ENCODE measurements around the gene KCTD10. TPM values are rescaled to one million over a fixed set of nuclear protein-coding genes. Genes with fewer than 3 reads are reported as not detected.

KCTD10 gene
- total and polyA plus RNA-seq, 9 of the 15 experiments (the other 6 are each of a cell fraction or from before 2014, with no cell fraction given) = 1.9 to 37.5 (median 15.7) TPM

DNA sequence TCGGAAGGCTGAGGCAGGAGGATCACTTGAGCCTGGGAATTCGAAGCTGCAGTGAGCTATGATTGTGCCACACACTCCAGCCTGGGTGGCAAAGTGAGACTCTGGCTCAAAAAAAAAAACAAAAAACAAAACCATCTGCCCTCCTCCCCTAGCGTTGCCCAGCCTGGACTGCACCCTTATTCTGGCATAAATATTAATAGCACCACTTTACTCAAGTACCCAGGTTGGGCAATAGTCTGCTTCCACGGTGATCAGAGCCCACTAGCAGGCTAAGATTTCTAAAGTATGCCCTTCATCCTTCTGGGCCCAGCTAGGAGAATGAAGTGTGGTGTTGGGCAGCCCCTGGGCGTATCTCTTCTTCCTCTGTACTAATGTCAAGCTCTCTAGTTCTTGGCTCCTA is 33.3 kb downstream of the KCTD10 start (continued):
- TF ChIP-seq PCBP2 (IDR thresholded peaks at IDR 0.05; ENCODE audit: low read depth, low read length, poor library complexity, severe bottlenecking) = no peak

DNA sequence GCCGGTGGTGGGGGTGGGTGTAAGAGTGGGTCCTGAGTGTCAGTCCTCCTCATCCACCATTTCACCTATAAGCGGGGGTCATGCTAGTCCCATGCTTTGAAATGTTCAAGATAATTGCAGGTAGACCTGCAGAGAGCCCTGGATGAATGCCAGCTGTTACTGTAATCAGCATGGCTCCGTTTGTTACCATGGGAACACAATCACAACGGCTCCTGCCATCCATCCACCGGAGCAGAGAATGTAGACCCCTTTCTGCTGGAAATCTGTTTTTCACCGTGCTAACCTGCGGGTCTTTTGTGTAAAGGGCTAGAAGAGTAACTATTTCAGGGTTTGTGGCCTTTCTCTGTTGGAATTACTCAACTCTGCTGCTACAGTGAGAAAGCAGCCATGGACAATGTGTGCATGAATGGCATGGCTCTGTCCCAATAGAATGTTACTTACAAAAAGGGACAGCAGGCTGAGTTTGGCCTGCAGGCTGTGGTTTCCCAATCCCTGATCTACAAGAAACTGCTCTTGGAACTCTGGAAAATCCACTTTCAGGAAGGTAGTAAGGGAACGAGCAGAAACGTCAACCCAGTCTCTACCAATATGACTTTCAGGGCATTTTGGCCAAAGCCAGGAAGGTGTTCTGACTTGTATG is 36.1 kb downstream of the KCTD10 start:
- no peaks in the 10 kb centered on the region for H4K20me1 ChIP-seq (replicated peaks; ENCODE audit: control insufficient read depth, insufficient read depth, low read length)
- TF ChIP-seq RFX1 (IDR thresholded peaks at IDR 0.05) (peak; percentile 82), STAT5B (CRISPR knock-in tag; IDR thresholded peaks at IDR 0.05) (no peak), SREBF2 (CRISPR knock-in tag; IDR thresholded peaks at IDR 0.05) (no peak), NFIC (IDR thresholded peaks at IDR 0.05) (peak; percentile 61; the same call in 1 of the 2 replicates)
- TF ChIP-seq, protein P1, sequence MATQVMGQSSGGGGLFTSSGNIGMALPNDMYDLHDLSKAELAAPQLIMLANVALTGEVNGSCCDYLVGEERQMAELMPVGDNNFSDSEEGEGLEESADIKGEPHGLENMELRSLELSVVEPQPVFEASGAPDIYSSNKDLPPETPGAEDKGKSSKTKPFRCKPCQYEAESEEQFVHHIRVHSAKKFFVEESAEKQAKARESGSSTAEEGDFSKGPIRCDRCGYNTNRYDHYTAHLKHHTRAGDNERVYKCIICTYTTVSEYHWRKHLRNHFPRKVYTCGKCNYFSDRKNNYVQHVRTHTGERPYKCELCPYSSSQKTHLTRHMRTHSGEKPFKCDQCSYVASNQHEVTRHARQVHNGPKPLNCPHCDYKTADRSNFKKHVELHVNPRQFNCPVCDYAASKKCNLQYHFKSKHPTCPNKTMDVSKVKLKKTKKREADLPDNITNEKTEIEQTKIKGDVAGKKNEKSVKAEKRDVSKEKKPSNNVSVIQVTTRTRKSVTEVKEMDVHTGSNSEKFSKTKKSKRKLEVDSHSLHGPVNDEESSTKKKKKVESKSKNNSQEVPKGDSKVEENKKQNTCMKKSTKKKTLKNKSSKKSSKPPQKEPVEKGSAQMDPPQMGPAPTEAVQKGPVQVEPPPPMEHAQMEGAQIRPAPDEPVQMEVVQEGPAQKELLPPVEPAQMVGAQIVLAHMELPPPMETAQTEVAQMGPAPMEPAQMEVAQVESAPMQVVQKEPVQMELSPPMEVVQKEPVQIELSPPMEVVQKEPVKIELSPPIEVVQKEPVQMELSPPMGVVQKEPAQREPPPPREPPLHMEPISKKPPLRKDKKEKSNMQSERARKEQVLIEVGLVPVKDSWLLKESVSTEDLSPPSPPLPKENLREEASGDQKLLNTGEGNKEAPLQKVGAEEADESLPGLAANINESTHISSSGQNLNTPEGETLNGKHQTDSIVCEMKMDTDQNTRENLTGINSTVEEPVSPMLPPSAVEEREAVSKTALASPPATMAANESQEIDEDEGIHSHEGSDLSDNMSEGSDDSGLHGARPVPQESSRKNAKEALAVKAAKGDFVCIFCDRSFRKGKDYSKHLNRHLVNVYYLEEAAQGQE (IDR thresholded peaks at IDR 0.05; ENCODE audit: borderline replicate concordance) = no peak
- TF ChIP-seq, protein P1 (CRISPR knock-in tag; IDR thresholded peaks at IDR 0.05; ENCODE audit: low read depth) = no peak
- BruUV-seq (replicated peaks) = no TSS peak
- H3K27me3 ChIP-seq (ENCODE audit: control insufficient read depth in 2 of 2, insufficient read depth in 2 of 2, low read length in 2 of 2) = peaks cover 7 to 17% of the 10 kb centered on the region in 2 experiments; a peak in 3 of 5 replicates
- intact Hi-C loops (cut with micrococcal nuclease) (no loop called here), in situ Hi-C loops (cut with MboI) (no loop called here)
- no peaks in the 10 kb centered on the region for H3K9me1 ChIP-seq (ENCODE audit: control insufficient read depth, insufficient read depth, low read length)
- no peaks in the 10 kb centered on the region for H3K9me3 ChIP-seq (replicated peaks; ENCODE audit: control insufficient read depth, insufficient read depth, low read depth, low read length)
- no peak overlapping the region for H3K27ac ChIP-seq (ENCODE audit: extremely low read depth, low read depth, low read length)
- no peaks in the 10 kb centered on the region; a peak in 1 of 5 replicates for H3K4me1 ChIP-seq (replicated peaks in 1 of 2; ENCODE audit: control insufficient read depth in 2 of 2, insufficient read depth in 2 of 2, low read length in 2 of 2)
- no peak overlapping the region for H3K9ac ChIP-seq (ENCODE audit: insufficient read depth in 1 of 2, low read depth in 2 of 2, low read length in 2 of 2)
- no peak for ATAC-seq
- no peak overlapping the region for H3K4me3 ChIP-seq
- ChIA-PET POLR2A (no interaction called here), CTCF (ENCODE audit: low intra/inter-chr PET ratio) (no interaction called here)
- no peak overlapping the region for H2AFZ ChIP-seq (ENCODE audit: low read depth, low read length)
- no peaks in the 10 kb centered on the region for H3K36me3 ChIP-seq (ENCODE audit: control insufficient read depth, insufficient read depth, low read length)
- no peak for FAIRE-seq
- no peak overlapping the region for H3K4me2 ChIP-seq (ENCODE audit: insufficient read depth, low read length)
- H3K79me2 ChIP-seq (ENCODE audit: control insufficient read depth, insufficient read depth, low read length) = no peaks in the 10 kb centered on the region
- 6% methylated on average over 9 of the region's 9 CpGs for WGBS (ENCODE audit: insufficient coverage, low coverage, missing lambda C conversion rate)
- DNase-seq (ENCODE audit: extremely low read depth in 1 of 4, low spot score in 3 of 4) = no peak
